Right lobe of liver (tissue), 6 donors: ENCODE results near the gene YARS1. TPM values are rescaled to one million over a fixed set of nuclear protein-coding genes. Genes with fewer than 3 reads are reported as not detected.
A peak's percentile ranks its signal among the peaks of the same experiment; 100 is the strongest.

Experiments
- ATAC-seq, 4 donors: fragments of 200-7000 bp; cut with Tn5 transposase; one replicate each; pipeline ENCODE4 v1.9.1; 2020; ENCODE audit warnings: mild to moderate bottlenecking in 4 of 4, moderate library complexity in 4 of 4
- DNase-seq, 3 donors: peaks; one replicate each; pipeline ENCODE4 v3.0.0-alpha.2; 2020
- H3K27ac ChIP-seq, 3 donors: fragments of 200-600 bp; one replicate each; pipeline ENCODE4 v1.8.0; 2022
- H3K27me3 ChIP-seq, 2 donors: fragments of 200-600 bp; one replicate each; pipeline ENCODE4 v1.8.0; 2022
- H3K36me3 ChIP-seq, 4 donors: fragments of 200-600 bp; sonication (generic) in 1 of 4; one replicate each; pipeline versions ENCODE4 v1.5.1 to v1.8.0; 2017 to 2022; ENCODE audit warnings: control low read depth in 1 of 4
- H3K4me1 ChIP-seq, 4 donors: fragments of 200-600 bp; sonication (generic) in 1 of 4; one replicate each; pipeline versions ENCODE4 v1.5.1 to v1.8.0; 2017 to 2022; ENCODE audit warnings: control low read depth in 1 of 4
- H3K4me3 ChIP-seq, 3 donors: fragments of 200-600 bp; one replicate each; pipeline ENCODE4 v1.8.0; 2022
- H3K9me3 ChIP-seq, 4 donors: fragments of 200-600 bp; sonication (generic) in 1 of 4; one replicate each; pipeline versions ENCODE4 v1.5.1 to v1.8.0; 2017 to 2022; ENCODE audit warnings: control low read depth in 1 of 4
- POLR2A ChIP-seq: fragments of 450-650 bp; IDR thresholded peaks from one replicate; pipeline ENCODE4 v1.6.1; 2017; ENCODE audit warnings: antibody characterized with exemption, mild to moderate bottlenecking
- WGBS: methylation state at CpG from one replicate; pipeline ENCODE4 v1.1.6; 2018; ENCODE audit warnings: low coverage, low lambda C conversion rate; ENCODE audit not compliant: insufficient coverage; ENCODE audit errors: missing lambda C conversion rate; 5-methylcytosine and 5-hydroxymethylcytosine counted together
- intact Hi-C, 2 donors: fragments of 100-400 bp; cut with DNase I; formaldehyde crosslinking; loops; one replicate each; pipeline versions ENCODE4 v1.11.2 to v1.14.1; 2022
- total RNA-seq, 6 experiments: library from RNA; depleted of rRNA in 2 of 6; stranded (reverse); fragments of >200 nt in 2 of 6; fragmentation: NEBNext Ultra II Directional in 3 of 6; extraction: Animal tissue kit (Norgen Biotek cat#: 25700) in 3 of 6; gene quantifications; one replicate each; pipeline versions ENCODE4 v1.1.0 to v1.2.4, GENCODE V29; 2016 to 2023
- TF ChIP-seq, protein P1 (sequence below), 4 donors: fragments of 200-600 bp in 3 of 4; fragments of 450-650 bp in 1 of 4; IDR thresholded peaks; one replicate each; pipeline versions ENCODE4 v1.5.1 to v1.8.0; 2016 to 2022; ENCODE audit warnings: antibody characterized with exemption in 4 of 4, mild to moderate bottlenecking in 2 of 4
- donor health status: DM: no; HTN: yes; CAD: no.
- donor health status: DM: no; HTN: no; CAD: no.
- donor health status: DM: no; HTN: no; CAD: no.
- donor health status: DM: no; HTN: yes; CAD: no.
- donor health status: DM: no; HTN: yes; CAD: no.

Gene YARS1
- total RNA-seq, 6 experiments from 2014 or later = 37.4 to 84.3 (median 53.5) TPM

DNA sequence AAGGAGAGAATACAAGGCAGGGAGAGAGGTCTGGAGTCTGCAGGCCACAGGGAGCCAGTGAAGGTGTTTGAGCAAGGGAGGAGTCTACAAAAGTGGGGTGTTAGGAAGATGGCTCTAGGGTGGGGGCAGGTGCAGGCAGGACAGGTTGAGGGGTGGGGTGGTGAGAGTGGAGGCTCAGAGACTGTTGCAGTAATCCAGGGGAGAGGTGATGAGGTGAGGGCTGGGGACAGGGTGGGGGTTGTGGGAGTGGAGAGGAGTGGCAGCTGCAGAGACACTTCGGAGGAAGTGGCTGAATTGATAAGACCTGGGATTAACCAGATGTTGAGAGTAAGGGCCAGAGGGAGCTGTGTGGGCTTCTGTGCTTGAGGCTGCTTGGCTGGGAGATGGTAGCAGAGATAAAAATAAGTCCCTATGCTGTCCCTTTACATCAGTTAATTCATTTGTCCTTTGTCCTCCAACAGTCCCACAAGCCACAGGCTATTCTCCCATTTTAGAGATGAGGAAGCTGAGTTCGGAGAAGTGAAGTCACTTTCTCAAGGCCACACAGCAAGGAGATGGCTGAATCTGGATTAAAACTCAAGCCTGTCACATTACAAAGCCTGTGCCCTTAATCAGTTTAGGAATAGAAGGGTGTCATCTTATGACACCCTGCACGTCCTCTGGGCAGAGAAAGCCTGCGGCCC lies 59.8 kb downstream of the YARS1 start:
- Histone ChIP-seq H3K9me3 (no peaks in the 10 kb centered on the region), H3K4me3 (no peak overlapping the region), H3K36me3 (no peaks in the 10 kb centered on the region), H3K27ac (no peak overlapping the region), H3K27me3 (no peaks in the 10 kb centered on the region), H3K4me1 (peaks cover 3 to 40% (median 14%) of the 10 kb centered on the region in 4 donors)
- no peak for DNase-seq
- intact Hi-C loops = no loop called here
- TF ChIP-seq, protein P1, sequence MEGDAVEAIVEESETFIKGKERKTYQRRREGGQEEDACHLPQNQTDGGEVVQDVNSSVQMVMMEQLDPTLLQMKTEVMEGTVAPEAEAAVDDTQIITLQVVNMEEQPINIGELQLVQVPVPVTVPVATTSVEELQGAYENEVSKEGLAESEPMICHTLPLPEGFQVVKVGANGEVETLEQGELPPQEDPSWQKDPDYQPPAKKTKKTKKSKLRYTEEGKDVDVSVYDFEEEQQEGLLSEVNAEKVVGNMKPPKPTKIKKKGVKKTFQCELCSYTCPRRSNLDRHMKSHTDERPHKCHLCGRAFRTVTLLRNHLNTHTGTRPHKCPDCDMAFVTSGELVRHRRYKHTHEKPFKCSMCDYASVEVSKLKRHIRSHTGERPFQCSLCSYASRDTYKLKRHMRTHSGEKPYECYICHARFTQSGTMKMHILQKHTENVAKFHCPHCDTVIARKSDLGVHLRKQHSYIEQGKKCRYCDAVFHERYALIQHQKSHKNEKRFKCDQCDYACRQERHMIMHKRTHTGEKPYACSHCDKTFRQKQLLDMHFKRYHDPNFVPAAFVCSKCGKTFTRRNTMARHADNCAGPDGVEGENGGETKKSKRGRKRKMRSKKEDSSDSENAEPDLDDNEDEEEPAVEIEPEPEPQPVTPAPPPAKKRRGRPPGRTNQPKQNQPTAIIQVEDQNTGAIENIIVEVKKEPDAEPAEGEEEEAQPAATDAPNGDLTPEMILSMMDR (IDR thresholded peaks at IDR 0.05) = no peak
- TF ChIP-seq POLR2A = no peak
- no peak for ATAC-seq
- 96% methylated on average over 3 of the region's 4 CpGs for WGBS

DNA sequence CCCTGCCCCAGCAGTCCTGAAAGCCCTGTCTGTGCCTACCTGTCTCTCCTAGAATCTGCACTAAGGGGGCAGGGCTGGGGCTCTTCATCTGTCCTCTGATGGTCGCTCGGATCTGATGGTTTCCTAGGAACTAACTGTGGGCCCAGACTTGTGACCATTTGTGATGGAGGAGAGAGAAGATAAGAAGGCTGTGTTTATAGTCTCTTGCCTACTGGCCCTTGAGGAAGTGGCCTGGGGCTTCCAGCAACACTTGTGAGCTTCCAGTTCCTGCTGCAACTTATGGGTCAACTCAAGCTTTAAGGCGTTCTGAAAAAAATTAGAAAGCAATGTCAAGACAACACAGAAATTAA lies 61.4 kb downstream of the YARS1 start:
- 82% methylated on average over 1 of the region's 3 CpGs for WGBS
- Histone ChIP-seq H3K36me3 (no peaks in the 10 kb centered on the region), H3K27ac (no peak overlapping the region), H3K9me3 (no peaks in the 10 kb centered on the region), H3K27me3 (no peaks in the 10 kb centered on the region), H3K4me1 (peaks cover 0 to 26% (median 9%) of the 10 kb centered on the region in 4 donors), H3K4me3 (no peak overlapping the region)
- TF ChIP-seq, protein P1 (IDR thresholded peaks at IDR 0.05) = no peak
- no peak for TF ChIP-seq POLR2A
- intact Hi-C loops = no loop called here
- no peak for DNase-seq
- no peak for ATAC-seq

DNA sequence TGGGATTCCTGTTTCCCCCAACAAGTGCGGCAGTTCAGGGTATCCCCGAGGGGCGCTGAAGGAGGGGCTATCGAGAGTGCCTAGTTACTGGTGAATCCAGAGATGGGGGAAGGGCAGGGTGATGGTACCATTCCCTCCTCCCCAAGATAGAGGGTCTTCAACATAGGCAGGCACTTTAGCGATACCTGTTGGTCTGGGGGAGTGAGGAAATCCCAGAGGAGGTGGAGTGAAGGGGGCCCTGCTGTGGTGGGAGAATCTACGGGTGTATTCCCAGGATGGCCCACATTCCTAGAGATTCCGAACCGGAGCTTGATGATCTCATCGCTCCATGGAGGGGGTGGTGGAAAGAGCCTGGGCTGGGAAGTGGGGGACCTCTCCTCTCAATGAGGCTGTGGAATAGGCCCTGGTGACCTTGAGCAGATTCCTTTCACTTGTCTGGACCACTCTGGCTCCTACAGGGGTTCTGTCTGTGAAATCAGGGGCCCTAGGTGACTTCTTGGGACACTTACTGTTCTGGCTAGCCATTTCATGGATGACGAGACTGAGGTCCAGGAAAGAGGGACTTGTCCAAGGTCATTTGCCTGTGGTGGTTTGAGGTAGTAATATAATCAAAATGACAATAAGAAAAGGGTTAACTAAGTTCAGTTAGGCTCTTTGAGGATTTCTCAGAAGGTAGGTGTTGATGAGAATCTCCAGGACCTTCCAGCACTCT lies 61.9 kb downstream of the YARS1 start:
- Histone ChIP-seq H3K27ac (no peak overlapping the region), H3K27me3 (no peaks in the 10 kb centered on the region), H3K4me1 (peaks cover 0 to 21% (median 8%) of the 10 kb centered on the region in 4 donors), H3K4me3 (peak overlapping the region in 1 of 3 donors; percentile 58), H3K36me3 (no peaks in the 10 kb centered on the region), H3K9me3 (no peaks in the 10 kb centered on the region)
- 73% methylated on average over 4 of the region's 10 CpGs for WGBS
- intact Hi-C loops = no loop called here
- no peak for ATAC-seq
- TF ChIP-seq POLR2A = no peak
- TF ChIP-seq, protein P1 (IDR thresholded peaks at IDR 0.05) = no peak
- no peak for DNase-seq

DNA sequence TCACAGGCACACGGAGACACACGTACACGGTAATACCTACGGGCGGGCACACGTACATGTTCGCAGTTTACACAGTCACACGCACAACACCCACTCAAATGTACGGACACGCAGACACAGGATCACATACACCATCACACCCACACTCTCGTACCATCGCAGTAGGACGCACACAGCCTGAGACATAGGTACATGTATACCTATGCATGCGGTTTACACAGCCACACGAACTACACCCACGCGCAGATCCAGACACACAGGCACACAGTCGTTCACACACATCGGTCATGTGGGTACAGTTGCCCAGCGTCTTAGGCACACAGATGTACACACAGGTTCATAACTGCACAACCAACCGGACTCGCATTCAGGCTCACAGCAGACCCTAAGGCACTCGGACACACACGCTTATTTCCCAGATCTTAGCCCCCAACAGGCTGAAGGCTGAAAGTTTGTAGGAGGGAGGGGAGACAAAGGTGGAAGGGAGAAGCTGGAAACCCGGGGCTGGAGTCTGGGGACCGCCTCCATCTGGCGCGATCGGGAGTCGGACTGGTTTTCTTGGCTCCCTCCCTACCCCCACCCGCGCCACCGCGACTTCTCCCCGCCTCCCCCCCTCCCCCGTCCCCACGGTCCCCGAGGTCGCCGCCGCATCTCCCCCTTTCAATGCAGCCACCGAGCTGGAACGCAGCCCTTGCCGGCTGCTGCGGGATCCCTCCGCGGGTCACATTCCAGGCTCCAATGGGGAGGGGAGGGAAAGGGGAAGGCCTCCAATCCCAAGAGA lies 62.7 kb downstream of the YARS1 start:
- H3K4me3 ChIP-seq = peak overlapping the region; percentile 38 to 58 (median 43)
- peaks cover 0 to 18% (median 6%) of the 10 kb centered on the region in 4 donors for H3K4me1 ChIP-seq

More for the DNA sequence above, 62.7 kb downstream of the YARS1 start:
- Histone ChIP-seq H3K27me3 (no peaks in the 10 kb centered on the region), H3K27ac (no peak overlapping the region), H3K36me3 (no peaks in the 10 kb centered on the region), H3K9me3 (no peaks in the 10 kb centered on the region)
- no peak for DNase-seq
- intact Hi-C loops = no loop called here
- peak in 2 of 4 donors; percentile 5 to 14 for ATAC-seq
- 36% methylated on average over 6 of the region's 47 CpGs for WGBS
- TF ChIP-seq, protein P1 (IDR thresholded peaks at IDR 0.05) = no peak
- TF ChIP-seq POLR2A = no peak
